Prostate gland (tissue), 2 donors: Measurements from ENCODE around the gene A2M.

Experiments
- POLR2A ChIP-seq: fragments of 450-650 bp; IDR thresholded peaks from one replicate; pipeline ENCODE4 v1.6.1; 2016; ENCODE audit warnings: antibody characterized with exemption, mild to moderate bottlenecking
- POLR2AphosphoS5 ChIP-seq: sonication (generic); formaldehyde crosslinking; IDR thresholded peaks from one replicate; pipeline ENCODE4 v1.6.1; 2017; ENCODE audit warnings: antibody characterized with exemption
- TF ChIP-seq, protein P1 (sequence below), 4 experiments: fragments of 200-600 bp in 2 of 4; fragments of 450-650 bp in 2 of 4; sonication (generic) in 2 of 4; IDR thresholded peaks; 1 replicate in 3 of 4; 2 replicates in 1 of 4; pipeline ENCODE4 v1.5.1; 2016 to 2019; ENCODE audit warnings: antibody characterized with exemption in 4 of 4, mild to moderate bottlenecking in 2 of 4, moderate library complexity in 2 of 4

- TF ChIP-seq, protein P1, sequence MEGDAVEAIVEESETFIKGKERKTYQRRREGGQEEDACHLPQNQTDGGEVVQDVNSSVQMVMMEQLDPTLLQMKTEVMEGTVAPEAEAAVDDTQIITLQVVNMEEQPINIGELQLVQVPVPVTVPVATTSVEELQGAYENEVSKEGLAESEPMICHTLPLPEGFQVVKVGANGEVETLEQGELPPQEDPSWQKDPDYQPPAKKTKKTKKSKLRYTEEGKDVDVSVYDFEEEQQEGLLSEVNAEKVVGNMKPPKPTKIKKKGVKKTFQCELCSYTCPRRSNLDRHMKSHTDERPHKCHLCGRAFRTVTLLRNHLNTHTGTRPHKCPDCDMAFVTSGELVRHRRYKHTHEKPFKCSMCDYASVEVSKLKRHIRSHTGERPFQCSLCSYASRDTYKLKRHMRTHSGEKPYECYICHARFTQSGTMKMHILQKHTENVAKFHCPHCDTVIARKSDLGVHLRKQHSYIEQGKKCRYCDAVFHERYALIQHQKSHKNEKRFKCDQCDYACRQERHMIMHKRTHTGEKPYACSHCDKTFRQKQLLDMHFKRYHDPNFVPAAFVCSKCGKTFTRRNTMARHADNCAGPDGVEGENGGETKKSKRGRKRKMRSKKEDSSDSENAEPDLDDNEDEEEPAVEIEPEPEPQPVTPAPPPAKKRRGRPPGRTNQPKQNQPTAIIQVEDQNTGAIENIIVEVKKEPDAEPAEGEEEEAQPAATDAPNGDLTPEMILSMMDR (IDR thresholded peaks at IDR 0.05), result no peak
- TF ChIP-seq POLR2A (no peak), POLR2AphosphoS5 (no peak)
Observed at GRCh38 chr12:9144730-9145106, 29.0 kb upstream of the A2M start.
